Measurements from ENCODE around the gene LRP1B.

The LRP1B gene

DNA sequence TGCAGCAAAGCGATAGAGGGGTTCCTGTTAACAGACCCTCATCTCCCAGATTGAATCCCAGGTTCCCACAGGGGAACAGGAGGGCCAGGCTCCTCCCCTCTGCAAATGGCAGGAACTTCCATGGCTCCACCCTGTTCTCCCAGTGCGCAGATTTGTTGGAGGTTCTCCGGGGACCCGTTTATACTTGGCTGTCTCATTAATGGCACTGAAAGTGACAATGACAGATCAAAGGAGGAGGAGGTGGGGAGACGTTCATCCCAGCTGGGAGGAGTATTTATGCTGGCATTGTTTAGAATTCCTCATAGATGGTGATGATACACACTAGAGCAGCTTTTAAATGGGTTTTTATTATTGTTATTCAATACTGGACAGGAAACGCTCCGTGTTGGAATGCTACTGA, 186.9 kb downstream of the LRP1B start:
- Histone ChIP-seq H3K27me3 (ENCODE audit: insufficient read depth, low read length, poor library complexity) (no peaks in the 10 kb centered on the region), H2BK120ac (ENCODE audit: low read depth, low read length) (no peak overlapping the region), H3K36me3 (ENCODE audit: control insufficient read depth, insufficient read depth, low read length) (no peaks in the 10 kb centered on the region), H4K8ac (ENCODE audit: low read depth, low read length) (no peak overlapping the region), H3K4me1 (ENCODE audit: control insufficient read depth, low read depth, low read length) (no peaks in the 10 kb centered on the region), H3K18ac (ENCODE audit: low read length) (no peak overlapping the region), H3K56ac (ENCODE audit: low read length) (no peak overlapping the region), H3K79me2 (ENCODE audit: control insufficient read depth, insufficient read depth, low read length) (no peaks in the 10 kb centered on the region), H2BK5ac (ENCODE audit: low read length) (no peak overlapping the region), H3K4me2 (ENCODE audit: low read length) (no peak overlapping the region), H2BK15ac (replicated peaks; ENCODE audit: low read depth) (no peak overlapping the region), H3K79me1 (ENCODE audit: low read length) (no peaks in the 10 kb centered on the region), H3K23ac (ENCODE audit: low read length) (no peak overlapping the region), H3K27ac (ENCODE audit: low read depth, low read length) (no peak overlapping the region), H3K4ac (ENCODE audit: low read depth, low read length) (no peak overlapping the region), H4K5ac (ENCODE audit: low read length) (no peak overlapping the region), H3K4me3 (ENCODE audit: low read length) (no peak overlapping the region), H3K9ac (ENCODE audit: low read length) (no peak overlapping the region), H2AK5ac (ENCODE audit: low read length) (no peak overlapping the region)
- no CpG with 5 or more reads among the region's 7 CpGs for WGBS (ENCODE audit: extremely low coverage, insufficient coverage, low lambda C conversion rate)
- no peak for DNase-seq

DNA sequence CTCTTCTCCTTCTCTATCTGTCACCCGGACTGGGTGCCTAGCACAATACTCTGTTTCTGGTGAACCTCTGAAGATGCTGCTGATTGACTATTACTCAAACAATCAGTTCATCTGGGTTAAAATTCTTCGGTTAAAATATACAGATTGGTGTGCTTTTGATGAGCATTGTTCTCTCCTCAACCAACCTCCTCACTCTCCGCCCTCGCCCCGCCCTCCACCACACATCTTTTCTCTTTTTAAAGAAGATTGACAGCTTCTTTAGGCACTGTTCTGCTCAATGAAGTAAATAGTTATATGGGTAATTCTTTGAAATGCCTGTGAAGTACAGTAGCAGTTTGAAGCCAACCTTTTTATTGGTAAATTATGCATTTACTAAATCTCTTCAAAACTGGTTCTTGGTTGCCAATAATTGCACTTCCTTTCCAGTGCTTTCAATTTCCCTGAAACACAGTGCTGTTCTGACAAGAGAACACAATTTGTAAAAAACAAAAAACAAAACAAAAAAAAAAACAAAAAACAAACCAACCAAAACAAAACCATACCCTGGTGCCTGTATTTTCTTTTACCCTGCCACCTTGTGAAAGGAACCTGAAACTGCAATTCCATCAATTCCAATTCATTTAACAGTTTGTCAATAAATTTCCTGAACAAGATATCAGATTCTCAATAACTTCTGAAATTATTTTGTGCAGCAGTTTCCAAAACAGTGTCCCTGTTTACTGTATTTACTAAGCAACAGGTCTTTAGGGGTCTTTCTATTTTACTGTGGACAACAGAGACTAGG, 188.6 kb downstream of the LRP1B start:
- Histone ChIP-seq H3K4me1 (ENCODE audit: control insufficient read depth, low read depth, low read length) (no peaks in the 10 kb centered on the region), H3K18ac (ENCODE audit: low read length) (peak overlapping the region; percentile 51), H3K23ac (ENCODE audit: low read length) (no peak overlapping the region), H4K5ac (ENCODE audit: low read length) (no peak overlapping the region), H3K27me3 (ENCODE audit: insufficient read depth, low read length, poor library complexity) (no peaks in the 10 kb centered on the region), H3K36me3 (ENCODE audit: control insufficient read depth, insufficient read depth, low read length) (no peaks in the 10 kb centered on the region), H3K9ac (ENCODE audit: low read length) (no peak overlapping the region), H3K79me1 (ENCODE audit: low read length) (no peaks in the 10 kb centered on the region), H2AK5ac (ENCODE audit: low read length) (no peak overlapping the region), H2BK15ac (replicated peaks; ENCODE audit: low read depth) (peak overlapping the region; percentile 74), H3K56ac (ENCODE audit: low read length) (no peak overlapping the region), H3K4ac (ENCODE audit: low read depth, low read length) (no peak overlapping the region), H4K8ac (ENCODE audit: low read depth, low read length) (peak overlapping the region; percentile 81), H3K4me2 (ENCODE audit: low read length) (no peak overlapping the region), H3K79me2 (ENCODE audit: control insufficient read depth, insufficient read depth, low read length) (no peaks in the 10 kb centered on the region), H2BK5ac (ENCODE audit: low read length) (no peak overlapping the region), H3K4me3 (ENCODE audit: low read length) (no peak overlapping the region), H3K27ac (ENCODE audit: low read depth, low read length) (no peak overlapping the region), H2BK120ac (ENCODE audit: low read depth, low read length) (no peak overlapping the region)
- WGBS (ENCODE audit: extremely low coverage, insufficient coverage, low lambda C conversion rate), result no CpG with 5 or more reads among the region's 5 CpGs
- no peak for DNase-seq

DNA sequence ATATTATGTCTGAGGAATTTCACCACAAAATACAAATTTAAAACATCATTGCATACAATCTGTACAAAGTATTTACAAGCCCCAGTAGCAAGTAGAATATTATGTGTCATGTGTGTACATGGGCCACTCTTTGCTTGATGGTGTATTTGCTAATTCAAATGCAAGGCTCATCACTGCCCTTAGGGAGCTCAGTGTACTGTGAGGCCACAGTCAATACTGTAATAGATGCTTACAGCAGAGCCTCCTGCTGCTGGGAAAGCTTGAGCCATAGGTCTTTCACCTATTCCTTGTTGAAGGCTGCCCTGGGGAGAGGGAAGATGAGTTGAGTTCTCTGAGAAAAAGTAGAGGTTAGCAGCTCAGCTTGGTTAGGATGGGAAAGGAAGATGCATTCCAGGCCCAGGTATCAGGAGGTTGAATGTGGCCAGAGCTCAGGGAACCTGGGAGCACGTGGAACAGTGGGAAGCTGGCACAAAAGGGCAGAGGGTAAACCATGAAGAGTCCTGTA, 189.6 kb downstream of the LRP1B start:
- Histone ChIP-seq H3K23ac (ENCODE audit: low read length) (no peak overlapping the region), H3K9ac (ENCODE audit: low read length) (no peak overlapping the region), H2BK15ac (replicated peaks; ENCODE audit: low read depth) (no peak overlapping the region), H3K27ac (ENCODE audit: low read depth, low read length) (no peak overlapping the region), H2BK5ac (ENCODE audit: low read length) (peak overlapping the region; percentile 51), H3K27me3 (ENCODE audit: insufficient read depth, low read length, poor library complexity) (no peaks in the 10 kb centered on the region), H2AK5ac (ENCODE audit: low read length) (no peak overlapping the region), H3K4me2 (ENCODE audit: low read length) (no peak overlapping the region), H3K56ac (ENCODE audit: low read length) (no peak overlapping the region), H3K4ac (ENCODE audit: low read depth, low read length) (no peak overlapping the region), H3K4me3 (ENCODE audit: low read length) (no peak overlapping the region), H3K18ac (ENCODE audit: low read length) (no peak overlapping the region), H2BK120ac (ENCODE audit: low read depth, low read length) (no peak overlapping the region), H3K79me2 (ENCODE audit: control insufficient read depth, insufficient read depth, low read length) (no peaks in the 10 kb centered on the region), H4K5ac (ENCODE audit: low read length) (peak overlapping the region; percentile 6), H3K36me3 (ENCODE audit: control insufficient read depth, insufficient read depth, low read length) (no peaks in the 10 kb centered on the region), H3K79me1 (ENCODE audit: low read length) (no peaks in the 10 kb centered on the region), H3K4me1 (ENCODE audit: control insufficient read depth, low read depth, low read length) (no peaks in the 10 kb centered on the region), H4K8ac (ENCODE audit: low read depth, low read length) (no peak overlapping the region)
- no CpG with 5 or more reads among the region's 1 CpG for WGBS (ENCODE audit: extremely low coverage, insufficient coverage, low lambda C conversion rate)
- DNase-seq, result peak; percentile 20

DNA sequence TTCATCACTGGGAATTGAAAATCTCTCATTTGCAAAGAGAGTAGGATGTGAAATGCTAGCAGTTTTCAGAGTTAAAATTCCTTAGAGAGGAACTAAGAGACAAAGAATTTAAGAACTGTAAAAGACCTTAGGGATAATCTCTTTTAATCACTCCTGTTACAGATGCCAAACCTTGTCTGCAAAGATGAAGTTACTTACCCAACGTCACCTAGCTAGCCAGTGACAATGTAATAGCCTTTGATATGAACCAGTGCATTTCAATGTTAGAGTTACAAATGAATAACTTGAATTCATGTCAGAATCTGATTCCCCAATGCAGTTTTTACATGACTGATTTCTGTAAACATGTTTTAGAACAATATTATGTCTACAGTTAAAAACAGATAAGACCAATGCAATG, 190.1 kb downstream of the LRP1B start:
- no peaks in the 10 kb centered on the region for H3K79me1 ChIP-seq (ENCODE audit: low read length)
- H2BK5ac ChIP-seq (ENCODE audit: low read length), result no peak overlapping the region
- no peak overlapping the region for H4K8ac ChIP-seq (ENCODE audit: low read depth, low read length)
- no peak overlapping the region for H3K9ac ChIP-seq (ENCODE audit: low read length)
- H2BK120ac ChIP-seq (ENCODE audit: low read depth, low read length), result no peak overlapping the region
- H3K4me3 ChIP-seq (ENCODE audit: low read length), result no peak overlapping the region
- no peak for DNase-seq
- H3K4ac ChIP-seq (ENCODE audit: low read depth, low read length), result no peak overlapping the region
- H3K27ac ChIP-seq (ENCODE audit: low read depth, low read length), result no peak overlapping the region
- no CpG with 5 or more reads among the region's 1 CpG for WGBS (ENCODE audit: extremely low coverage, insufficient coverage, low lambda C conversion rate)
- H3K4me1 ChIP-seq (ENCODE audit: control insufficient read depth, low read depth, low read length), result no peaks in the 10 kb centered on the region
- H3K23ac ChIP-seq (ENCODE audit: low read length), result no peak overlapping the region
- no peak overlapping the region for H4K5ac ChIP-seq (ENCODE audit: low read length)
- H2BK15ac ChIP-seq (replicated peaks; ENCODE audit: low read depth), result no peak overlapping the region
- H3K36me3 ChIP-seq (ENCODE audit: control insufficient read depth, insufficient read depth, low read length), result no peaks in the 10 kb centered on the region
- H3K79me2 ChIP-seq (ENCODE audit: control insufficient read depth, insufficient read depth, low read length), result no peaks in the 10 kb centered on the region
- H3K56ac ChIP-seq (ENCODE audit: low read length), result no peak overlapping the region
- H3K18ac ChIP-seq (ENCODE audit: low read length), result no peak overlapping the region
- H3K4me2 ChIP-seq (ENCODE audit: low read length), result no peak overlapping the region
- no peak overlapping the region for H2AK5ac ChIP-seq (ENCODE audit: low read length)
- H3K27me3 ChIP-seq (ENCODE audit: insufficient read depth, low read length, poor library complexity), result no peaks in the 10 kb centered on the region

DNA sequence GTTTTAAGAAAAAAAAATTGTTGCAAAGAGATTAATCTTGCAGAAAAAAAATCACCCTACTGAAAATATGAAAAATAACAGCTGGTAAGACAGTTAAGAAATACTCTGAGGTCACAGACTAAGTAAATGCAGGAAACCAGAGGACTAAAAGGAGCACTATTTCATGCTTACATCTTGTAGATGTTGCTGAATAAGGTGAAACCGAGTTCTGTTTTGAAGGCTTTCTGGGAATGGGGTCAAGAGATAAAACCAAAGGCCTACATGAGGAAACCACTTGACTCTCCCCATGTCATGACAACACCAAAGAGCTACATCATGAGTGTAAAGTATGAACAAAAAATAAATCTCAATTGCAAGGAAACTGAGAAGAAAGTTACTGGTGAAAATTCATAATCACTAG, 197.6 kb downstream of the LRP1B start:
- Histone ChIP-seq H2AK5ac (ENCODE audit: low read length) (no peak overlapping the region), H2BK15ac (replicated peaks; ENCODE audit: low read depth) (no peak overlapping the region), H4K5ac (ENCODE audit: low read length) (no peak overlapping the region), H3K23ac (ENCODE audit: low read length) (no peak overlapping the region), H3K36me3 (ENCODE audit: control insufficient read depth, insufficient read depth, low read length) (no peaks in the 10 kb centered on the region), H3K9ac (ENCODE audit: low read length) (no peak overlapping the region), H3K79me2 (ENCODE audit: control insufficient read depth, insufficient read depth, low read length) (no peaks in the 10 kb centered on the region), H3K4me1 (ENCODE audit: control insufficient read depth, low read depth, low read length) (no peaks in the 10 kb centered on the region), H3K27me3 (ENCODE audit: insufficient read depth, low read length, poor library complexity) (no peaks in the 10 kb centered on the region), H2BK120ac (ENCODE audit: low read depth, low read length) (no peak overlapping the region), H2BK5ac (ENCODE audit: low read length) (no peak overlapping the region), H3K4me2 (ENCODE audit: low read length) (no peak overlapping the region), H4K8ac (ENCODE audit: low read depth, low read length) (no peak overlapping the region), H3K4me3 (ENCODE audit: low read length) (no peak overlapping the region), H3K27ac (ENCODE audit: low read depth, low read length) (no peak overlapping the region), H3K56ac (ENCODE audit: low read length) (no peak overlapping the region), H3K79me1 (ENCODE audit: low read length) (no peaks in the 10 kb centered on the region), H3K4ac (ENCODE audit: low read depth, low read length) (no peak overlapping the region), H3K18ac (ENCODE audit: low read length) (no peak overlapping the region)
- WGBS (ENCODE audit: extremely low coverage, insufficient coverage, low lambda C conversion rate), result no CpG with 5 or more reads among the region's 1 CpG
- DNase-seq, result no peak

DNA sequence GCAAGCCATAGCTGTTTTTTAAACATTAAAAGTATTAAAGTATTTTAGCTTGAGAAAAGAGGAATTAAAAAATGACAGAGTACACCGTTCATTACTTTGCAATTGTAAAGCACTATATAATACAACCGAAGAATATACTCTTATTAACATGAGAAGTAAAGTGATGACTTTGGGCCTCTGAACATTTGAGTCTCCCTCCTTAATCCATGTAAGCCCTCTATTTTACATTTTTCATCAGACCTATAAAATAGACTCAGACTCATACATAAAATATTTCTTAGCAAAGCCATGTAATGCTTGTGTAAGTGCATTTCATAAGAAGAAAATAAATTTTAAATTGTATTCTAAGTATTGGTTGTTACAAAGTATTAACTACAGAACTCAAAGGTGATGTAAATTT, 198.6 kb downstream of the LRP1B start:
- Histone ChIP-seq H3K4me3 (ENCODE audit: low read length) (no peak overlapping the region), H2AK5ac (ENCODE audit: low read length) (no peak overlapping the region), H3K4ac (ENCODE audit: low read depth, low read length) (no peak overlapping the region), H3K23ac (ENCODE audit: low read length) (no peak overlapping the region), H3K56ac (ENCODE audit: low read length) (no peak overlapping the region), H3K36me3 (ENCODE audit: control insufficient read depth, insufficient read depth, low read length) (no peaks in the 10 kb centered on the region), H3K18ac (ENCODE audit: low read length) (no peak overlapping the region), H3K79me1 (ENCODE audit: low read length) (no peaks in the 10 kb centered on the region), H3K27me3 (ENCODE audit: insufficient read depth, low read length, poor library complexity) (no peaks in the 10 kb centered on the region), H3K4me1 (ENCODE audit: control insufficient read depth, low read depth, low read length) (no peaks in the 10 kb centered on the region), H3K79me2 (ENCODE audit: control insufficient read depth, insufficient read depth, low read length) (no peaks in the 10 kb centered on the region), H2BK15ac (replicated peaks; ENCODE audit: low read depth) (no peak overlapping the region), H3K4me2 (ENCODE audit: low read length) (no peak overlapping the region), H3K9ac (ENCODE audit: low read length) (no peak overlapping the region), H2BK120ac (ENCODE audit: low read depth, low read length) (no peak overlapping the region), H2BK5ac (ENCODE audit: low read length) (no peak overlapping the region), H4K5ac (ENCODE audit: low read length) (no peak overlapping the region), H3K27ac (ENCODE audit: low read depth, low read length) (no peak overlapping the region), H4K8ac (ENCODE audit: low read depth, low read length) (no peak overlapping the region)
- no peak for DNase-seq
- WGBS (ENCODE audit: extremely low coverage, insufficient coverage, low lambda C conversion rate), result no CpG with 5 or more reads among the region's 2 CpGs
